GM12801 (cell line): ENCODE results near the gene FUT7.

Experiments used
- CTCF ChIP-seq: IDR thresholded peaks from one replicate; pipeline ENCODE4 v1.5.1; 2011; ENCODE audit warnings: control low read depth; ENCODE audit not compliant: insufficient read length; ENCODE audit errors: extremely low read depth

Gene FUT7

GRCh38 chr9:137014776-137015539 is 16.9 kb downstream of the FUT7 start:
- no peak for TF ChIP-seq CTCF

GRCh38 chr9:137014166-137014565 is 17.7 kb downstream of the FUT7 start:
- no peak for TF ChIP-seq CTCF

- TF ChIP-seq CTCF: no peak
These were observed 18.3 kb downstream of the FUT7 start for GRCh38 chr9:137013571-137013940.

GRCh38 chr9:137012694-137013570 is 19.0 kb downstream of the FUT7 start:
- TF ChIP-seq CTCF: no peak

GRCh38 chr9:137011907-137012675 is 19.8 kb downstream of the FUT7 start:
- TF ChIP-seq CTCF: no peak

- no peak for TF ChIP-seq CTCF
These were observed 20.7 kb downstream of the FUT7 start for GRCh38 chr9:137011156-137011555.
